ENCODE data around the gene SENP3. TPM values are rescaled to one million over a fixed set of nuclear protein-coding genes. Genes with fewer than 3 reads are reported as not detected.

The SENP3 gene
- total and polyA plus RNA-seq, 2 donors (not counting 3 experiments of a cell fraction or from before 2014, with no cell fraction given) = 63.4 to 96.5 TPM

DNA sequence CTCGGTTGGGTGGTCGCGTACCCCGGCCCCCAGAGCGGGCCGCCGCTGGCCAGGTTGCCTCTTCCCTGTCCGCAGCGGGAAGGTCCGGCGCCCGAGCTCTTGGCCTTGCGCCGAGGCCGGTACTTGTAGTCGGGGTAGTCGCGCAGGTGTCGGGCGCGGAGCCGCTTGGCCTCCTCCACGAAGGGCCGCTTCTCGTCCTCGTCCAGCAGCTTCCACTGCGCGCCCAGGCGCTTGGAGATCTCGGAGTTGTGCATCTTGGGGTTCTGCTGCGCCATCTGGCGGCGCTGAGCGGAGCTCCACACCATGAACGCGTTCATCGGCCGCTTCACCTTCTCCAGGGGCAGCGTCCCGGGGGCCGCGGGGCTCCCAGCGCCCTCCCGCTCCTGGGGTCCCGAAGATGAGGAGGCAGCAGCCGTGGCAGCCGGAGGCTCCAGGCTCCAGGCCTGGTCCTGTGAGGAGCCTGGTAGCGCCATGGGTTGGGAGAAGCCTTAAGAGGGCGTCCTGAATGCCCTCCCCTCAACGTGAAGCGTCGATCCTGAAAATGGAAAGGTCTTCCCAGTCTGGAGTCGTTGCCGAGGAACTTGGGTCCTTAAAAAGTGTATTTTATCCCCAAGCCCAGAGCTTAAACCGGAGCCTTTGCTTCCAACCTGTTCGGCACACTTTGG is 27.6 kb downstream of the SENP3 start:
- BruUV-seq (replicated peaks) = no TSS peak
- no peaks in the 10 kb centered on the region for H3K27me3 ChIP-seq (ENCODE audit: control insufficient read depth in 2 of 2, insufficient read depth in 2 of 2, low read length in 2 of 2)
- H3K4me3 ChIP-seq (replicated peaks in 1 of 3; ENCODE audit: insufficient read depth in 1 of 3, low read depth in 1 of 3, low read length in 3 of 3) = no peak overlapping the region
- H3K9me1 ChIP-seq (replicated peaks; ENCODE audit: control insufficient read depth, extremely low read depth, insufficient read depth, low read length) = no peaks in the 10 kb centered on the region
- peaks cover 14% of the 10 kb centered on the region for H3K79me2 ChIP-seq (ENCODE audit: control insufficient read depth, insufficient read depth, low read length)
- POLR2A ChIA-PET = interaction anchor here (0.6 to 1.9 kb wide), 5 partner anchors 10 to 98 kb away, joined by 3 to 6 read pairs (median 4); partner anchors contain the start of genes CD68 and TP53
- dilution Hi-C loops (cut with MboI; ENCODE audit: extremely low pct_ligation_motif_present, low sequenced_read_pairs) = no loop called here
- no peak overlapping the region for H3K9ac ChIP-seq (replicated peaks; ENCODE audit: extremely low read depth, insufficient read depth, low read length)
- CTCF ChIA-PET = interaction anchor here (0.6 to 5.1 kb wide), 39 partner anchors 10 to 544 kb away, joined by 3 to 61 read pairs (median 5); partner anchors contain the start of genes CD68, FXR2, SENP3 and TMEM102
- H3K27ac ChIP-seq (ENCODE audit: insufficient read depth, low read depth, low read length) = no peak overlapping the region
- H3K4me1 ChIP-seq (ENCODE audit: control insufficient read depth, extremely low read depth, insufficient read depth, low read length) = peaks cover 16% of the 10 kb centered on the region
- H3K4me2 ChIP-seq (ENCODE audit: insufficient read depth, low read length) = peak overlapping the region; percentile 19
- DNase-seq (ENCODE audit: low read depth, low spot score) (peak; percentile 78), FAIRE-seq (peak; percentile 82)
- H3K9me3 ChIP-seq (replicated peaks; ENCODE audit: control insufficient read depth, insufficient read depth, low read length) = no peaks in the 10 kb centered on the region
- peaks cover 12 to 40% of the 10 kb centered on the region in 2 experiments for H3K36me3 ChIP-seq (ENCODE audit: control insufficient read depth in 2 of 2, extremely low read depth in 1 of 2, insufficient read depth in 2 of 2, low read length in 2 of 2)
- intact Hi-C loops (cut with micrococcal nuclease) = loop anchor here (1.0 to 2.0 kb wide), 5 partner anchors 17 to 233 kb away; partner anchors contain the start of genes FXR2 and SENP3
- no peaks in the 10 kb centered on the region for H4K20me1 ChIP-seq (replicated peaks; ENCODE audit: control insufficient read depth, extremely low read depth, insufficient read depth, low read length)
- no peak for TF ChIP-seq POLR2A (IDR thresholded peaks at IDR 0.05; ENCODE audit: low read depth, low read length)
- TF ChIP-seq, protein P1, sequence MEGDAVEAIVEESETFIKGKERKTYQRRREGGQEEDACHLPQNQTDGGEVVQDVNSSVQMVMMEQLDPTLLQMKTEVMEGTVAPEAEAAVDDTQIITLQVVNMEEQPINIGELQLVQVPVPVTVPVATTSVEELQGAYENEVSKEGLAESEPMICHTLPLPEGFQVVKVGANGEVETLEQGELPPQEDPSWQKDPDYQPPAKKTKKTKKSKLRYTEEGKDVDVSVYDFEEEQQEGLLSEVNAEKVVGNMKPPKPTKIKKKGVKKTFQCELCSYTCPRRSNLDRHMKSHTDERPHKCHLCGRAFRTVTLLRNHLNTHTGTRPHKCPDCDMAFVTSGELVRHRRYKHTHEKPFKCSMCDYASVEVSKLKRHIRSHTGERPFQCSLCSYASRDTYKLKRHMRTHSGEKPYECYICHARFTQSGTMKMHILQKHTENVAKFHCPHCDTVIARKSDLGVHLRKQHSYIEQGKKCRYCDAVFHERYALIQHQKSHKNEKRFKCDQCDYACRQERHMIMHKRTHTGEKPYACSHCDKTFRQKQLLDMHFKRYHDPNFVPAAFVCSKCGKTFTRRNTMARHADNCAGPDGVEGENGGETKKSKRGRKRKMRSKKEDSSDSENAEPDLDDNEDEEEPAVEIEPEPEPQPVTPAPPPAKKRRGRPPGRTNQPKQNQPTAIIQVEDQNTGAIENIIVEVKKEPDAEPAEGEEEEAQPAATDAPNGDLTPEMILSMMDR (IDR thresholded peaks at IDR 0.05; ENCODE audit: extremely low read depth in 1 of 2, insufficient read depth in 1 of 2, low read depth in 1 of 2, low read length in 2 of 2) = peak; percentile 94 to 95
- no peak for TF ChIP-seq FOS (IDR thresholded peaks at IDR 0.05; ENCODE audit: borderline replicate concordance, insufficient read depth, low read length)
- peak; percentile 37 for TF ChIP-seq POLR2AphosphoS5 (IDR thresholded peaks at IDR 0.05; ENCODE audit: insufficient read depth, low read depth, low read length)
- TF ChIP-seq, protein P2, sequence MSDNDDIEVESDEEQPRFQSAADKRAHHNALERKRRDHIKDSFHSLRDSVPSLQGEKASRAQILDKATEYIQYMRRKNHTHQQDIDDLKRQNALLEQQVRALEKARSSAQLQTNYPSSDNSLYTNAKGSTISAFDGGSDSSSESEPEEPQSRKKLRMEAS (IDR thresholded peaks at IDR 0.05; ENCODE audit: insufficient read depth, insufficient read length) = no peak
- H2AFZ ChIP-seq (ENCODE audit: low read depth, low read length) = no peak overlapping the region
